ENCODE measurements around the gene OR10A3.

GRCh38 chr11:7973011-7973410, 31.5 kb upstream of the OR10A3 start:
- no peak for TF ChIP-seq CTCF (conservative IDR thresholded peaks at IDR 0.05)
- TF ChIP-seq EZH2 (IDR thresholded peaks at IDR 0.05; ENCODE audit: low read depth), result no peak

Measured in PC-9 (cell line).